Stimulated activated CD4-positive, alpha-beta T cell treated with anti-CD3 and anti-CD28 coated beads, Interleukin-2, amount 100 ng/mL, for 4 hours (primary cell): ENCODE data around the gene MSMO1.
A peak's percentile ranks its signal among the peaks of the same experiment; 100 is the strongest.
"Not testable (repeated sequence)": the region's sequence is repeated elsewhere in the genome, so short reads cannot be mapped to it uniquely, and the experiment has no call there.

ENCODE experiments used
- DNase-seq: peaks from one replicate; pipeline ENCODE4 v3.0.0-alpha.2; 2020; ENCODE audit warnings: low read depth

Gene MSMO1

DNA sequence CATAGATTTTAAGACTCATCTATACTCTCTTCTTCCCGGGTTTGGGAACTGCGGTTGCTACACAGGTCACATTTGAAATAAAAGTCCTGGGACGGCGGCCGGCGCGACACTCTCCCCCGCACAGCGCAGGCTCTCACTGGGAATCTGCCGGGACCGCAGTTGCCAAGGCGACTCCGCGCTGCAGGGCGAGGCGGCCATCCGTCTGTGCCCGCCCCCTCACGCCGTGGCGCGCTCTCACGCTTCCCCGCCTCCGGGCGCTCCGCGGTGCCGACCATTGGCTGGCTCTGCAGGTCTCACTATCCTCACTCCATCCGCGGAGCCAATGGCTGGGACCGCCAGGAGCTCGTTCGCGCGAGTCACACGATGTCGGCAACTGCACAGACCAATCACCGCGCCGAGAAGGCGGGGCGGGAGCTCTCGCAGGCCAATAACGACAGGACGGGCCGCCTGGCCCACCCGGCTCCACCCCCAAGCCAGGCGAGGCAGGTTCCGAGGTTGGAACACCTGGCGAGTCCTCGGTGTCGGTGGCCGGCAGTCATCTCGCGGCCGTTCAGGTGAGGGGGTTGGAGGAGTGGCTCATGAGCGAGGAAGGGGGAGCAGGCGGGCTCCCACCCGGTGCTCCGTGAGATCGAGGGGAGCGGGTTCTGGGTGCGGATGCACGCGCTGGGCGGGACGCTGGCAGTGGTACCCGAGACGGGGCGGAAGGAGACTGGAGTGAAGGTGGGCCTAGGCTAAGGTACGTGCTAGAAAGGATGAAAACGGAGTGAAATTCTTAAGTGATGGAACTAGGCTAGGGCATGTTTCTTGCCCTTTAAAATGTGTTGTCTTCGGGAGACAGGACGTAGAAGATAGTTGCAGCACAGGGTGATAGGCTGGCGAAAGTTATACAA lies at the start of gene MSMO1:
TSS of gene MSMO1 (plus strand) at position 459 of the 890 bp plus-strand sequence. CDS start 5,702 bp downstream, outside the sequence.
- DNase-seq: peak; percentile 98

DNA sequence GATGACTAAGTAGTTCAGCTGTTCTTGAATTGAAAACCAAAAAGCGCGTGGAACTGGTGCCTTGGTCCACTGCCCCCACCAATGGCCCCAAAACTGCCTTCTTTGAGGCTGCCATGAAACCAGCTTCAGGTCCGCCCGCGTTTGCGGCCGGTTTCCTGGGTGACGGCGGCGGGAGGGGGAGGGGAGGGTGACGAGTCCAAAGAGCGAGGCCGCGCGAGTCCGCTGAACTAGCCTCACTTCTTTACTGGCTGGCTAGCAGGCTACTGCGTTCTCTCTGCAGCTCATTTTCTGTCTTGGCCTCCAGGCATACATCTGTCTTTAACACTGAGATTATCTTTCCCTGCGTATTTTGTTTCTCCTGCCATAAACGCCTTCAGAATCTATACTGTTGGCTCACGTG lies 47.9 kb upstream of the MSMO1 start:
- not testable (repeated sequence) for DNase-seq

DNA sequence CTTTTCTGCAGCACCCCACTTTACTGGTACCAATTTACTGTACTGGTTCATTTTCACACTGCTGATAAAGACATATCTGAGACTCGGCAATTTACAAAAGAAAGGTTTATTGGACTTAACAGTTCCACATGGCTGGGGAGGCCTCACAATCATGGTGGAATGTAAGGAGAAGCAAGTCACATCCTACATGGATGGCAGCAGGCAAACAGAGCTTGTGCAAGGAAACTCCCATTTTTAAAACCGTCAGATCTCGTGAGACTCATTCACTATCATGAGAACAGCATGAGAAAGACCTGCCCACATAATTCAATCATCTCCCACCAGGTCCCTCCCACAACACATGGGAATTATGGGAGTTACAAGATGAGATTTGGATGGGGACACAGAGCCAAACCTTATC lies 42.8 kb upstream of the MSMO1 start:
- DNase-seq: not testable (repeated sequence)

DNA sequence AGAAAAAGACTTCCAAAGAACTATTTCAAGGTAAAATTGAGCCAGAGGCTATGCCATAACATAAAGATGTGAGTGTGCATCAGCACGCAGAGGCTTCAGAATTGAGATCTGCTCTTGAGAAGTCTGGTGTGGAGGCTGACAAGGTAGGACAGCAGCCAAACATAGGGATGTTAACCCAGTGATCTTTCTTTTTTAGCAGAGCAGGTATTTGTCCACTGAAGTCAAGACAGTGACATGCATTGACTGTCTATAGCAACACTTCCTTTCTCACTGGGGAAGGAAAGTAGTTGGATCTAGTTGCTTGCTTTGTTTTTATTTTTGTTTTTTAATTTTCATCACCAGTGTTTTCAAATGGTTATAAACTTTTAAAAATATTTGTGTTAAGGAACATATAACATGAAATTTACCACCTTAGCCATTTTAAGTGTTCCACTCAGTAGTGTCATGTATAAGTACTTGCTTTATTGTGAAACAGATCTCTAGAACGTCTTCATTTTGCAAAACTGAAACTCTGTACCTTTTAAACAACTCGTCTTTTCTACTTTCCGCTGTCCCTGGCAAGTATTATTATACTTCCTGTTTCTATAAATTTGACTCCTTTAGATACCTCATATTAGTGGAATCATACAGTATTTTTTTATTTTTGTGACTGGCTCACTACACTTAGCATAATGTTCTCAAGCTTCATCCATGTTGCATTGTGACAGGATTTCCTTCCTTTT lies 40.7 kb upstream of the MSMO1 start:
- DNase-seq: not testable (repeated sequence)

DNA sequence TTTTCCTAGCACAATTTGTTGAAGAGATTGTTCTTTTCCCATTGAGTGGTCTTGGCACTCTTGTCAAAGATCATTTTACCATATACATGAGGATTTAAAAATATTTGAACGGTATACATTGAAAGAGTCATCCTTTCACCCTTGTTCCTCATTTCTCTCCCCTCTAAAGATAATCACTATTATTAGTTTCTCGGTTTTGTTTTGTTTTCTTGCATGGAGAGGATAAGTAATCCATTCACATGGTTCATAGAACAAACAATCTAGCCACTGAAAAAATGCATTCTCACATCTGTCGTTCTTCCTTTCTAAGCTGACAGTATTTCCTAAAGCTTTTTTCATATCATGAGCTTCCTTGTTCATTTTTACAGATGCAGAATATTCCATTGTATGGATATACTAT lies 39.2 kb upstream of the MSMO1 start:
- DNase-seq: no peak

DNA sequence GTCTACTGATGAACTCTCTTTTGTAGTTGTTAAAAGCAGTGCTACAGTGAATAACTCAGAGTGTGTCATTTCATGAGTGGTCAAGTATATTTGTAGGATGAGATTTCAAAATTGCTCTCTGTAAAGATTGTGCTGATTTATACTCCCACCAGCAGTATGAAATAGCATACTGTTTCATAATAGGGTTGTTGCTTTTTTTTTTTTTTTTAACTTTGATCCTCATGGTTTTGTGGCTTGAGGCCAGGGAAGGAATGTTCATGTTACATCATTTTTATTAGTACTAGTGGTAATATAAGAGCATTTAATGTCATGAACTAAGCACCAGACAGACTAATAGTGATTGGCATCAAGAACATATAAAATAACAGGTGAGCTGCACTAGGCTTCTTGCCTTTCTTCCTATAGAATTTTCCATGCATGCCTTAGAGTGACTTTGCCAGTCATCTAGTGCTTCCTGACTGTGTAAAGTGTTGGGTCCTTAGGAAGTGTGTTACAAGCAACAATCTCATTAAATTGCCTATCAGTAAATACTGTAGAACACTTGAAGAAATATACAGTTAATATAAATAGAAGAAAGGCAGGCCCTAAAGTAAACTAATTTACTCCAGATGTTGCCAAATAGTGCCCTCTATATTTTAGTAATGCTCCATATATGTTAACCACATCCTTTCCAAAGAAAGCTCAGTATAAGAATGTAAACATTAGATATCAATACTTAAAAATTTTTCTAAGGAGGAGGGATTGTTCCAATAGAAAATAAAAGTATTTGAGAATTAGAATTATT lies 38.6 kb upstream of the MSMO1 start:
- no peak for DNase-seq

DNA sequence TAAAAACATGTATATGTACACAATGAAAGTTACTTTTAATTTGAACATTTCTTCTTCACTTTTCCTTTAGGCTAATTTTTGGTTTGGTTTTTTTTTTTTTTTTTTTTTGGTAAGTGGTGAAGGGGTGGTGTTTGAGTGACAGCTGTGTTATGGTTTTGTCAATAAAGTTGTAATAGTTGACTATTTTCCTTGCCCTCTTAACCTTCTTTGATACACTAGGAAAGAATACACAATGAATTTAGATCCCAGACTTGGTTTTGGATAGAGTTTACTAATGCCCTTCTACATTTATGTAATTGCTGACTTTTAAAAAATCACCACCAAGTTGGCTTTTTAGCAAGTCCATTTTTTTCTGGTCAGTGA lies 38.1 kb upstream of the MSMO1 start:
- DNase-seq: no peak

DNA sequence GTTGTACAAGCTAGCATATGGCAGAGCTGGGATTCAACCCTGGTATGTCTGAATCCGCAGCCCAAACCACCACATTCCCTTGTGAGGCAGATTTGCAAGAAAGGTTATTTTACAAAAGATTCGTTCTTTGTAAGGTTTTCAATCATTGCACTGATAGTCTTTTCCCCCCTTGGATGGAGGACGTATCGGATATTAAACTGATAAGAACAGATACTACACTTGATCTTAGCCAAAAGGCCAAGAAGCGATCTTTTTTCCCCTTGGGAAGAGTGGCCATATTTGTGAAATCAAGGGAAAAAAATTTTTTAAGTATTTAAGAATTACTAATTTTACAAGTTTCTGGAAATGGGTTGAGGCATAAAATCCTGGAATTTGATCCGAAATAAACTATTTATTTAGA lies 34.4 kb upstream of the MSMO1 start:
- DNase-seq: no peak

DNA sequence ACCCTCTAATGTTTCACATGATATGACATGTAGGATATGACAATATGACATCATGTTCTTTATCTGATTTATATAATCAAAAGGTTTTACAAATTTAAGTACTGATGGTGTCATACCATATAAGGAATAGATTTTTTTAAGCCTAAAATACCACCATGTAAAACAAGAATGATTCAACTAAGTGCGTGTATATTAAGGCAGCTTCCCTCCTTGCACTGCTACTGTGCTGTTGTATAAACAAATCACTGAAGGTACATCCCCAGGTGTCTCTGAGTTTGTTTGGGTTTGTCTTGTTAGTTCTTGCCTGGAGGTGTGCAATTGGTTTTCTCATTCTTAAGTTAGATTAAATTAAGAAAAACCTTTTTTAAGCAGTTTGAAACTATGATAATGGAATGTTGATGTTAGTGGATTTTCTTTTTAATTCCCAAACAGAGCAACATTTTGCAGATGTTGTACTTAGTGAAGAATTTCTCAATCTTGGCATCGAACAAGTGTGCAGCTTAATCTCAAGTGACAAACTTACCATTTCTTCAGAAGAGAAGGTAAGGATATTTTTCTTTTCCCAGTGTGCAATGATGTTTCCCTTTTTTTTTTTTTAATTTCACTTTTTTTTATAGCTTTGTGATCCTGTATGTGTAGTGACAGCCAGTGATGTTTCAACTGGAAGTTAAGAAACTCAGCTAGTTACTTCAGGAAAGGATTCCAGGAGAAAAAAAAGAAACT lies 33.4 kb upstream of the MSMO1 start:
- DNase-seq: no peak

DNA sequence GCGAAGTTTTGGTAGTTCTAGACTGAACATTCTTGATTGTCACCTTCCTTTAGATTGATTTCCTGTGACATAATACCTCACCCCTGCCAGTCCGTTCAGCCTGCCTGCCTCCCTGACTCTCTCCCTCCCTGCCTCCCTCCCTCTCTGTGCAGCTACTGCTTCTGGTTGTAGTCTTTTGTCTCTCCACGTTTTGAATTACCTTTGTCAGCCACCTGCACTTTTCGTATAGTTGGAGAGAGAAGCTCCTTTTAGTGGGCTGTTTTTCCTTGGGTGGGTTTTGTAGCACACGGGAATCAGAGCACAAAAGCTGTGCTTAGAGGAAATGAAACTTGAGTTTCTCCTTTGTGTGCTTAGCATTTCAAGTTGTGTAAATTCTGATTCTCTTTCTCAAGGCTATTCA lies 32.6 kb upstream of the MSMO1 start:
- no peak for DNase-seq

DNA sequence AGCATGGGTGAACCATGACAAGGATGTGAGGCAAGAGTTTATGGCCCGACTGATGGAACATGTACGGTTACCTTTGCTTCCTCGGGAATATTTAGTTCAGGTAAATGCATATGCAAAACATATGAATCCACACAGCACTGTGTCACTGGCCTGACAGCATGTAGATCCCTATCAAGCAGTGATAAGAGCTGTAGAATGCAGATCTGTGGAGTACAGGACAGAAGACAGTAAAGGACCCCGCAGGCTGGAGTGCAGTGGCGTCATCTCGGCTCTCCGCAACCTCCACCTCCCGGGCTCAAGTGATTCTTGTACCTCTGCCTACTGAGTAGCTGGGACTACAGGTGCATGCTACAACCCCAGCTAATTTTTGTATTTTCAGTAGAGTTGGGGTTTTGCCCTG lies 29.8 kb upstream of the MSMO1 start:
- DNase-seq: no peak

DNA sequence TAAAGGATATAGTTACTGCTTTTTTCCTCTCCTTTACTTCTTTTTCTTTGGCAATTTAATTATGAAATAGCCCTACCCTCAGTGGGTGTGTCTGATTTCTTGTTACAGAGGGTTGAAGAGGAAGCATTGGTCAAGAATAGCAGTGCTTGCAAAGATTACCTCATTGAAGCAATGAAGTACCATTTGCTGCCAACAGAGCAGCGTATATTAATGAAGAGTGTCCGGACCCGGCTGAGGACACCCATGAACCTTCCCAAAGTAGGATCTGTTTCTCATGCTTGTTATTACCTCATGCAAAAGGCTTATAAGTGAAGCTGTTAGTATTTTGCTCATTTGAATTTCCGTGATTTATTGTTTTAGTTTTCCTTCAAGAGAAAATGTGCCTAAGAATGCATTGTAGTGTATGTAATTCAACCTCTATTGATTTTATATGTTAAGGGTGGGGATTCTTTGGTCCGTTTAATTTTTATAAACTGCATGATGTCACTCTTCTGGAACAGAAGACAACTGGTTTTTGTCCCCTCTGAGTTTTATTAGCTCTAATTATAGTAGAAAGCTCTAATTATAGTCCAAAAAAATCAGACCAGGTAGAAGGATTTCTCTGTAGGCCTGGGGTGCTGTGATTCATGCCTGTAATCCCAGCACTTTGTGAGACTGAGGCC lies 27.9 kb upstream of the MSMO1 start:
- no peak for DNase-seq

DNA sequence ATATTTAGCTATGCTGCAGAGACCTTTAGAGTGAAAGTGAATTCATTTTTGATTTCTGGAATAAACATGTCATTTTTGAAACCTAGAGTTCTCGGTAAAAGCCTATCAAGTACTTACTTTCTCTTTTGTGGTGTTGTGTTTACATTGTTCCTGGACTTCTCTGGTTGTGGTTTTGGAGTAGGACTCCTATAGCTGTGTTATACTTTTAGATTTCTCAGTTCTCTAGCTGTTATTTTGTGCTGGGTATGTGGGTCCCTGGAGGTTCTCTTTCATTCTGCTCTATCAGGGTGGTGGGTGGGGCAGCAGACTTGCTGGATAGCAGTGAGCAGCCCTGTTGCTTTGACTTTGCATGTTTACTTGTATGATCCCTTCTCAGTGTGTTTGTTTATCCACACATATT lies 25.6 kb upstream of the MSMO1 start:
- DNase-seq: no peak

DNA sequence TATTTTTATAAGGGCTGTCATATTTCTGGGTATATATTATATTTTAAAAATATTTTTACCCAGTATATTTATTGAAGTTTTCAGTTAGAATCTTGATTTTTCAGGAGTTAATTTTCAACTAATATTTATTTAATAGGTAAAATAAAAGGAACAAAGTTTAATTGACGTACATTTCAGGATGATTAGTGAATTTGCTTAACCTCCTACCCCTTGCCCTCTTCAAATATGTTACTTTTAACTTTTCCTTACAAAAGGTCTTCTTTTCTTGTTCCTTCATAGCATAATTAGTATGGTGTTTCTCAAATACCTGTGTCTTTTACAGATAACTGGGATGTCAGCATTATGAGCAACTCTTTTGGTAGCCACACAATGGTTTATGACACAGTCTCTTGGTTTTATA lies 24.8 kb upstream of the MSMO1 start:
- DNase-seq: no peak

DNA sequence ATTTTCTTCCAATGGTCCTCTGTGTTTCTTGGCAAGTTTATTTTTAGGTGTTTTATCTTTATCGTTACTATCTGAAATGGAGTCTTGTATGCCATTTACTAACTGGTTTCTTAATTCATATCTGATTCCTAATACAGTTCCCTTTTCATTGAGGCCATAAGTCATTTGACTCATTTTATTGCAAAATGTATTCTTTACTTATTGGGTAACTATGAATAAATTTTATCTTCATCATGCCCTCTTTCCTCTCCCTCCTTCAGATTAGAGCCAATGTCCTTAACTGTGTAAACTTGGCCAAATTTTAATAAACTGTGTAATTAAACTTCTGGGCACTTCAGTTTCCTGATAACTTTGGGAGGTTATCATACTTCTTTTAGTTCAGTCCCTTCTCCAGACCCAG lies 19.3 kb upstream of the MSMO1 start:
- DNase-seq: no peak

DNA sequence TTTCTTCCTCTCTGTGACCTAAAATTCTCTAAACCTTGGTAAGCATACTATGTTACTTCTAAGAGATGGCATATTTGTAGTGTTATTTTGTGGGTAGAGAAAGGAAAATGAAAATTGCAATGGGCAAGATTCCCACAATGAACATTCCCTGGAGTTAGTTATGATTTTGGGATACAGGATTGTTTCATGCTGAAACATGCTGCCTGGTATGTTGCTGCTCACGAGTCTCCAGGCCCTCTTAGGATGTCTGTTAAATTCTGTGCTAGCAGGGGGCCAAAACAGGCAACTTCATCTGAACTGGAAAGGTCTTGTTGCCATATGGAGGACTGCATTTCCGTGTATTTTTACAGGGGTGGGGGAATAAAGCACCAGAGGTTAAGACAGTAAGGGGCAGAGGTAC lies 18.9 kb upstream of the MSMO1 start:
- no peak for DNase-seq

DNA sequence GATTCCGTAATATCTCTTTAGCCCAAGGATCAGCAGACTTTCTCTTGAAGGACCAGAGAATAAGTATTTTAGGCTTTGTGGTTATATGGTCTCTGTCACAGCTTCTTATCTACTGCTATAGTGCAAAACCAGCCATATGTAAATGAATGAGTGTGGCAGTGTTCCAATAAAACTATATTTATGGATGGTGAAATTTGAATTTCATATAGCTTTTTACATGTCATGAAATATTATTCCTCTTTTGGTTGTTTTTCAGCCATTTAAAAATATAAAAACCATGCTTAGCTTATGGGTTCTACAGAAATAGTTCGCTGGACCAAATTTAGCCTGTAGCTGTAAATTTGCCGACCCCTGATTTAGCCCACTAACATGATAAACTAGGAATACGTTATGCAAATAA lies 18.0 kb upstream of the MSMO1 start:
- DNase-seq: no peak

DNA sequence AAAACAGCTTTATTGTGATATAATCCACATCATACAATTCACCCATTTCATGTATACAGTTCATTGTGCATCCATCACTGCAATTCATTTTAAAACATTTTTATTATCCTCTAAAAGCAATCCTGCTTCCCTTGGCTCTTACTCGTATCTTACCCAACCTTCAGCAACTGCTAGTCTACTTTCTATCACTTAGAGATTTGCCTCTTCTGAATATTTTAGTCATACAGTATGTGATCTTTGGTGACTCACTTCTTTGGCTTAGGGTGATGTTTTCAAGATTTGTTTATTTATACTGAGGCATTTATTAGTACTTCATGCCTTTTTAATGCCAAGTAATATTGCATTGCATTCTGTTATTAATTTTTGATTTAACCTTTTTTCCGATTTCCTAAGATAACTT lies 15.0 kb upstream of the MSMO1 start:
- no peak for DNase-seq

DNA sequence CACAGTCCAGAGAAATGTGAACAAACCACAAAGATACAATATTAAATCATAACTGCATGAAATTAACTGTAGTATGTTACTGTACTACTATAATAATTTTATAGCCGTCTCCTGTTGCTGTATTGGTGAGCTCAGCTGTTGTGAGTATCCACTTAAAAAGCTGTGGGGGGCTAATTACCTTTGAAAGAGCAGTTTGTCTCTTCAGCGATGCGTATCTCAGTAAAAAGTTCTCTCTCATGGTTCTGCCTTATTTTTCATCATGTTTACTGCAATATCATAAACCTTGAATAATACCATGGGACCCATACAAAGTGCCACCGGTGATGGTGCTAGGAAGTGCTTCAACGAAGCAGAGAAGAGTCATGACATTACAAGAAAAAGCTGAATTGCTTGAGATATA lies 8.4 kb upstream of the MSMO1 start:
- no peak for DNase-seq

DNA sequence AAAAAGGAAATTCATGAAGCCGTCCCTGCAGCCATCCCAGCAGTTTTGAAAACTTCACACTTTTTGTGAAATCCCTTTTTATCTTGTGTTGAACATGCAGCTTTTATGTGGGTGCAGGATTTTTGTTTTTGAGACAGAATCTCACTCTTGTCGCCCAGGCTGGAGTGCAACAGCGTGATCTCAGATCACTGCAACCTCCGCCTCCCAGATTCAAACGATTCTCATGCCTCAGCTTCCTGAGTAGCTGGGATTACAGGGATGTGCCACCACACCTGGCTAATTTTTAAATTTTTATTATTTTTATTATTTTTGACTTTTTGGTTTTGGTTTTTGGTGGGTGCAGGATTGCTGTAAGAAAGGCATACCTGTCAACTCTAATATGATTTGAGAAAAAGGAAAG lies 8.0 kb upstream of the MSMO1 start:
- no peak for DNase-seq

DNA sequence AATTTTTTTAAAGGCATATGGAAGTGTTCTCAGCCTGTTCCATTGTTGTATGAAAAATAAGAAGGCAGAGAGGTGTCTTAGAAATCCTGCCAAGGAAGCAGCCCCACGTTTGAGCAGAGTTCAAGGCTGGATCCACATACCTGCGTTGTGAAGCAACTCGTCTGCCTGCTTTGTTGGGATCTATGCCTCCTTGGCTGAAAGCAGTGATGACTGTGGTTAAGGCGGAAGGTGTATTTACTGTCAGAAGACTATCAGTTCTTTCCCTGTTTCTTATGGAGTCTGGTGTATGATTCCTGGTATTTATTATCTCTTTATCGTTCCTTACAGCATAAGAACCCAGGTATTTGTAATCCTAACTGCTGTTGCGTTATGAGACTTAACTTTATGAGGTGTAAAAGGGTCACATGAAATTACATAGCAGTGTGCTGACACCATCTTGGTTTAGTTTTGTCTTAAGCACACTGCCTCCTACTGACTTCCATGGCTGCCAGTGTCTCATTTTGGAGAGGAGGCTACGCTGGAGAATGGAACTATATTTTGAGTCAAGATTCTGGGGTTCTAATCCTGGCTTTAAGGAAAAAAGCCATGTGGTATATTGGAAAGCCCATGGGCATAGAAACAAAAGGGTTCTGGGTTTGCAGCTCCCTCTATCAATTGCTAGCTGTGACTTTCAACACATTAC lies 3.1 kb upstream of the MSMO1 start:
- no peak for DNase-seq
